A172 (cell line): ENCODE measurements around the gene PTPRD. TPM values are rescaled to one million over a fixed set of nuclear protein-coding genes. Genes with fewer than 3 reads are reported as not detected.

Experiments used
- DNase-seq: peaks from one replicate; pipeline ENCODE4 v3.0.0-alpha.2; 2015; ENCODE audit warnings: low spot score
- total RNA-seq: library from RNA; depleted of rRNA; stranded (reverse); fragments of >200 nt; shearing (Covaris generic); gene quantifications from 2 replicates; pipeline ENCODE4 v1.2.3, GENCODE V29; 2014

Gene PTPRD
- total RNA-seq, 1 experiment from 2014 or later: 0.71 TPM

DNA sequence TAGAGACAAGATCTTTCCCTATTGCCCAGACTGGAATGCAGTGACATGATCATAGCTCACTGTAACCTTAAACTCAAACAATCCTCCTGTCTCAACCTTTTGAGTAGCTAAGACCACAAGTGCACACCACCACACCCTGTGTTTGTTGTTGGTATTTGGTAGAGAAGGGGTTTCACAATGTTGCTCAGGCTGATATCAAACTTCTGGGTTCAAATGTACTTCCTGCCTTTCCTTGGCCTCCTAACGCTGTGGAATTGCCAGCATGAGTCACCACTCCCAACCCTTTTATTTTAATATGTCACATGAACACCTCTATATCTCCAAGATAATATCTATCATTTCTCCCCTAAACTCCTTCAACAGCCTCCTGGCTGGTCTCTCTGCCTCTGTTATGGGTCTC lies 719.0 kb downstream of the PTPRD start:
- peak; percentile 7 for DNase-seq

DNA sequence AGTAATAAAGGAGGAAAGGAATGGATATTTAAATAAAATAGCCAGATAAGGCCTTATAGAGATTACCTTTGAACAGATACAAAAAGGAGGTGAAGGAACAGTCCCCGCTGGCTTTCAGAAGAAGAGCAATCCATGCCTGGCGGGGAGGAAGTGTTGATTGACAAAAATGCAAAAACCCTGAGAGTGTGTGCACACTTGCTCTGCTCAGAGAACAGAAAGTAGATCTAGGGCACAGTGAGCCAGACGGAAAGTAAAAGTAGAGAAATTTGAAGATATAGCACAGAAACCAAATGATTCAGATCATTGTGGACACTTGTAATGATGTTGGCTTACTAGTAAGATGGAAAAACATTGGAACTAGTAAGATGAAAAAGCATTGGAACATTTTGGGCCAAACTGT lies 720.6 kb downstream of the PTPRD start:
- no peak for DNase-seq

DNA sequence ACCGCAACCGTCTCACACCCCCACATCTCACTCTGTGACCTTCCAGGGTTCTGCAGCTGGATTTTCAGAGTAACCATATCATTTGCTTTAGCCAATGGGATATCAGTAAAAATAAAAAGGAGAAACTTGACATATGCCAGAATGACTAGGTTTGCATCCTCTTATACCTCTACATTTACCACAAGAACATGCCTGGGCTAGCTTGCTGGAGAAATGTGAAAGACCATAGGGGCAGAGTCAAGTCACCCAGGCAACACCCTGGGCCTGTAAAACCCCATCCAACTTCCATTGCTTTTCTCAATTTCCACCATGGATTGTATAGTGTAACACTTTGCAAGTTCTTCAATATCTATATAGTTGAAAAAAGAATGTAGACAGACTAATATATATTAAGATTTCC lies 731.1 kb downstream of the PTPRD start:
- DNase-seq: no peak

DNA sequence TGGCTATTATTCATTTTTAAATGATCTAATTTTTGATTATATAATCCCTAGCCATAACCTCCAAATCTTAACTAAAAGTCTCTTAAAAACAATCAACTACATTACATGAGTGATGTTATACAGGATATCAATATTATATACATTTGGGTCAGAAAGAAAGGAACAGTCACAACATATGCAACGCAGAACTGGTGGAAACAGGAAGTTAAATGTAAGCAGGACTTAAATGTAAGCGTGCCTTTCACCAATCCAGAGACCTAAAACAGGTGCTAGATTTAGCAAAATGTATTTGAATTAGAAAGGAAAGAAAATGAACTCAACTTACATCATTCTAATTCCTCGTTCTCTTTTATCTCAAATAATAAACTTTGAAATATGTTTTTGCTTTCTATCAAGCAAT lies 738.5 kb downstream of the PTPRD start:
- DNase-seq: no peak

DNA sequence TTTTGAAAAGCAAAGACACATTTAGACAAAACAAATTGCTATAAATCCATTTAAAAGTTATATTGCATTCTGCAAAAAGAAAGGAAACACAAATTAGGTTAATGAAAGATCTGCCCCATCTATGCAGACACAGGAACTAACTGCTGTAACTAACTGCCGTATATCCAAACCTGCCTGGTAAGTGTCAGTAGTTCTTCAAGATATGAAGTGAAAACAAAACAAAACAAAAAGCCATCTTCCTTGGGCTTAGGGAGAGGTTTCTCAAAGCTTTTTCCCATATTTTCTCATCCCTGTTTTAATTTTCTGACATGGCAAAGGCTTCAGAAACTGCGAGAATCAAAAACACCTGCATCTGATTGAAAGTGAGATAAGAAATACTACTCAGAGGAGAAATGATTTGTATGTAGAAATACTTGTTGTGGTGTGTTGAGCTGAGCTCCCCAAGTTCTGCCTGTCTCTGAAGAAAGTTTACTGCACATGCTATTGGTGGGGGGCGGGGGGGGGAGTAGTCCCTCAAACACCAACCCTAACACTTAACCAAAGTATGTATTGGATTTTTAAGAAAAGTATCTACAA lies 750.5 kb downstream of the PTPRD start:
- DNase-seq: no peak

DNA sequence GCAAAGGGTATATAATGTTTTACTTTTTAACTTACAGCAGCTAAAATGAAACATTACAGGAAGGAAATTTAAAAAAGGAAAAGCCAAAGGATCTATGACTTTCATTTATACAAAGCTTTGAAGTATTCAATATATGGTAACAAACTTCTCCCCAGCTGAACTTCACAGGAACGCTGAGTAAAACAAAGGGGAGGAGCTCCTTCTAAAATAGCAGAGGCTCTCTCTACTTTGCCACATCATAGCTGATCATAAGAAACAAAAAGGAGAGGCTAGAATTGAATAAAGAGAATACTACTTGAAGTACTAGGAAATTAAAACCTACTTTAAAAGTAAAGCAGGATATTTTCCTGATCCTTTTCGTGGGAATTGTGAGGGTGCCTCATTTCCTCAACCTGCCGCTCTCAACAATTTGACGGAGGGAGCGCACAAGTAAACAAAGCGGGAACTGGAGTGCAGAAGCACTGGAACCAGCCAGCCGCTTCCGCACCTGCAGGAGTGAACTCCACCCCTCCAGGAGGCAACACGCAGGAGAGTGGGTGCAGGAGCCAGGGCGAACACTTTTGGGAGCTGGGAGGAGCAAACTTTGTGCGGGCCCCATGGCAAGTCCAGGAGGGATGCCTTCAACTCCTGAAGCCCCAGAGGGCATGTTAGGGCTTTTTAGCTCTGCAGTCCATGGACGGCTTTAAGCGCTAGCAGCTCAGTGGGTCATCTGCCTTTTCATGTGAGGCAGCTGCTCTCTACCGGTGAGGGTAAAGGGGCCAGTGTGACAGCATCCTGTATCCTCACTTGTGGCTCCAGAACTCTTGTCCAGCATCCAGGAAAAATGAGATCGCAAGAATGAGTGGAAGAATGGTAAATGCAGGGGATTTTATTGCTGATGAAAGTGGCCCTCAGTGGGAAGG lies 757.4 kb downstream of the PTPRD start:
- no peak for DNase-seq

DNA sequence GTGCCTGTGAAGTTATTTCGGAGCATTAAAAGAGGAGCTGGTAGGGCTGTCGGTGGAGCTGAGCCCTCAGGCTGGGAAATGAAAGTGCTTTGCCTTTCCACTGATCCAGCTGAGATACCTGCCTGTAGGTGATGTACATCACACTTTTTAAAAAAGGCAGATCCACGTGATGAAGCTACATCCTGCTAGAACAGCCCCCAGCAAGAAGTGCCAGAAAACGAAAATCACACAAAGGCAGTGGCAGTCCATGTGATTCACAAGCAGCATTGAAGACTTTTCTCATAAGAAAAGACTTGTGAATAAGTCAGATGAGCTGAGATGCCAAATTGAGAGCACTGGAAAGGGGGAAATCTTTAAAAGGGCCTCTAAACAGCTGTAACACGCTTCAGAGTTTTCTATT lies 765.1 kb downstream of the PTPRD start:
- no peak for DNase-seq

DNA sequence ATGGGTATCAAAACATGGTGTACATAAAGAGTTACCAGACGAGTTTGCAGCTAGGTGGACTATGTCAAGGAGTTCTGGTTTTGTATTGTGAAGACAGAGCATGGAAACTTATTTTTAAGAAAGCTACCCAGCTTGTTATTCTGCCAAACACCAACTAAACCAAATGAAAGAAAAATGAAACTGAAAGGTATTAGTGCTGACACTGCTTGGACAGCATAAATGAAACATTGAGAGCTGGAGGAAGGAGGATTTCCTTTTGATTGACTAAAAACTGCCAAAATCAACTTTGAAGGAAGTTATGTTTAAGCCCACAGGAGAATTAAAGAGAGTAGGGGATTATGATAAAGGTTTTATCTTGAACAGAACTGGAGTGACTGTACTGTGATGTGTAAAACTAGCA lies 766.2 kb downstream of the PTPRD start:
- no peak for DNase-seq

DNA sequence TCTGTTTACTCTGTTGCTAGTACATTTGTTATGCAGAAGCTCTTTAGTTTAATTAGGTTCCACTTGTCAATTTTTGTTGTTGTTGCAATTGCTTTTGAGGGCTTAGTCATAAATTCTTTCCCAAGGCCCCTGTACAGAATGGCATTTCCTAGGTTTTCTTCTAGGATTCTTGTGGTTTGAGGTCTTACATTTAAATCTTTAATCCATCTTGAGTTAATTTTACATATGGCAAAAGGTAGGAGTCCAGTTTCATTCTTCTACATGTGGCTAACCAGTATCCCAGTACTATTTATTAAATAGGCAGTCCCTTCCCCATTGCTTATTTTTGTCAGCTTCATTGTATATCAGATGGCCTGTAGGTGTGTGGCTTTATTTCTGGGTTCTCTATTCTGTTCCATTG lies 792.4 kb downstream of the PTPRD start:
- DNase-seq: peak; percentile 46

DNA sequence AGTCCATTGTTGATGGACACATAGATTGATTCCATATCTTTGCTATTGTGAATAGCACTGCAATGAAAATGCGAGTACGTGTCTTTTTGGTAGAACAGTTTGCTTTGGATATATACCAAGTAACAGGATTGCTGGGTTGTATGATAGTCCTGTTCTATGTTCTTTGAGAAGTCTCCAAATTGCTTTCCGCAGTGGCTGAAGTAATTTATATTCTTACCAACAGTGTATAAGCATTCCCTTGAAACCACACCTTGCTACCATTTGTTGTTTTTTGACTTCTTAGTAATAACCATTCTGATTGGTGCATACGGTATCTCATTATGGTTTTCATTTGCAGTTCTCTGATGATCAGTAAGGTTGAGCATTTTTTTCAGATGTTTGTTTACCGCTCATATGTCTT lies 792.9 kb downstream of the PTPRD start:
- no peak for DNase-seq

DNA sequence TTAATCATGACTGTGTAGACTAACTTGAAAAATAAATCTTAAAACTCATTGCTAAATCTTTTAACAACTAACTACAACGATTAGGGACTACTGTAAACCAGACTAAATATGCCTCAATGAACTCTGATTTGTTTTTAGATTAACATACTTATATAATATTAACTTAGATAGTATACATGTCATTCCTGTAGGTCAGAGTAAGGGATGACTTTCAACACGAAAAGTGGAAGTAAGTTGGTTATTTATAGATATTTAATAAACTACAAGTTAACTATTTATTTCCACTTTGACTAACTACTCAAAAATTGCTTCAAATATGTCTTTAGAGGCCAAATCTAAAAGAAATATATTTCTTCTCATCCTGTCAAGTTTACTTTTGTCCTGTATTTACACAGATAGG lies 795.6 kb downstream of the PTPRD start:
- no peak for DNase-seq

DNA sequence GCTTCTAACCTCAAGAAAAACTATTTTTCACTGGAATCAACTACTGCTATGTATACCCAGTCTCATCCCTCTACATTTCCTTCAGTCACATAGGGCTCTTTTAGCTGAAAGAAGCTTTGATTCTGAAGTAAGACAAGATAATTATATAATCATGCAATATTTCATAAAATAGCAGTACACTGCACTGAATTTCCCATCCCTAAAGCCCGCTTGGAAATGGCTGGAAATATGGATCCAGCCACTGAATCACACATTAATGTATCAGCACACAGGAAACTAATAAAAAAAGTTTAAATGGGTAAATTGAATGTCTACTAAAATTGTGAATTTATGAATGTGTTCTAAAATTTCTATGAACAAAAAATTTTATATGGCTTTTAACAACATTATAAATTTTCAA lies 808.7 kb downstream of the PTPRD start:
- no peak for DNase-seq

DNA sequence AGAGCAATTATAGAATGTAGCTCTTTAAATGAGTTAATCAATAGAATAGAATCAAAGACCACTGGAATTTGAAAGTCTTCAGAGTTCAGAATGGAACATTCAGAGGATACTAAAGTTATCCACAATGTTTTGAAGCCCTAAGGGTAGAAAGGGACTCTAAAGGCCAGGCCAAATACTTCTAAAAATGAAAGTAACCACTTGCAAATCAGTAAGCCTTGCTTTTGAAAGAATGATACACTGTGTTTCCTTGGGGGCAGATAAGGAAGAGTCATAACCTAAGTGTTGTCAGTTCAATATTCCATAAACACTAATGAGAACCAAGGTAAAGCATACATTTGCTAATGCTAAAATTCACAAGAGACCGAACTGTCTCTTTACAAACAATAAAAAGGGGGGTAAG lies 813.5 kb downstream of the PTPRD start:
- no peak for DNase-seq

DNA sequence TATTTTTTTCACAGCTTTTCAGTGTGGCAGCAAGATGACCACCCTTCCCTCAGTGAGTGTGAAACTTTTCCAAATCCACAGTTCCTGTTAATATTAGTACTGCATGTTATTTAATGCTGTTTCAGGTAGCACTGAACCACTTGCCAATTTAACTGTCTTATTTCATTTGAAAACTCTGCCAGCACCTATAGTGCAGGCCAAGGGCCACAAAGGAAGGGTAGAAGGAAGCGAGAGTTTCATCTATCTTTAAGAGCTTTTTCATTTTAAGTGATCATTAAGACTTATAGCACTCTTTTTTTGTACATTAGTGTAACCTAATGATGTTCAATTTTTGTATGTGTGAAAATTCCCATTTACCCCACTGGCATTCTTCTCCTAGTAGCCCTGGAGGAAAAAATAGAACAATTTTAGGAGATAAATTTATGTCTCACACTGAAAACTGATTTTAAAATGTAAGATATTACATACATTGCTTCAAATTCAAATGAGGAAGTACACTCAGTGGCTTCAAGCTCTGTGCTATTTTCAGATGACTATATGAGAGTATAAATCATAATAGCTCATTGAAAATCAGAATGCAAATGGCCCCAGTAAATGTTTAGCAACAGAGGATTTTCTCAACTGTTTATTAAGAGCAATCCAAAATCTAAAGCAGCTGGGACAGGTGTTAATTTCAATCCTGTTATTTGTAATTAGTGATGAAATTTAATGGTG lies 820.5 kb downstream of the PTPRD start:
- no peak for DNase-seq

DNA sequence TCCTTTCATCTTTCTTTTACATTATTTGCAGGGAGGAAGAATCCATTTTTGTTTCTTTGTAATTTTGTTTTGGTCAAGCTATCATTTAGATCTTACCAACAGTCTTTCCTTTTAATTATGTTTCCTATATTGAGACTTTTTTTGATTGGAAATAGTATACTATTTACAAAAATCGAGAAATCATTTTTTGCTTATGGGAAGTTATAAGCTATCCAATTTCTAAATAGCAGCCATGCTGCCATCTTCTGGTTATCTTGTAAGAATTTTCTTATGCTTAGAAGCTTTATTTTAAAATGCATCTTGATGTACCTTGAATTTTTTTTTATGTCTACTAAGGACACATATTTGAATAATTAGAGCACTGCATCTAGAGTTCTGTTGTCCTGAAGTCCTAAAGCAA lies 821.2 kb downstream of the PTPRD start:
- DNase-seq: peak; percentile 23

DNA sequence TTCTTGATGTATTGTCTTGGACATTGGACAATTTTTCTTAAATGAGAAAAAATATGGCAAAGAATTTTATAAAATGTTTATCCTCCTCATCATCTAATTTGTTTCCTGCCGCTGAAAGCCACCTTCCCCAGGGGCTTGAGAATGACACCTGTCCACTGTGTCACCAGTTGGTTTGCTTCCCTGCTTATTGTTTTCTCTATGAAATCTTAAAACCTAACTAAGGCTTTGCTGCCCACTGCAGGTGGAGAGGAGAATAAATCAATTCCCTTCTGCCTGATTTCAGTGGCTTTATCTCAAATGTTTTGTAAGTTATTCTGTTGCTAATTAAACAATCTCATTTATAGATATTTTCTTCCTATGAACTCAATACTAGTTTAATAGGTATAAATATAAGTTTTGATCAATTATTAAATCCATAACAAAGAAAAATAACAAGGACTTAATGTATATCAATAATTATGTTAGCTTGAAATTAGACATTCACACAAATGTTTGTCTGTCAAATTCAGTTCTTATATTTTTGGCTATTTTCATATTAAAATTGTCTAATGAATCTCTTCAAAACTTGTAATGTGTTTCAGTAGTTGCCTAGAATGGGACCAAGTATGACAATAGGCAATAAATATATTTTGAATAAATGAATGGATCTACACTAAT lies 822.5 kb downstream of the PTPRD start:
- peak; percentile 41 for DNase-seq

DNA sequence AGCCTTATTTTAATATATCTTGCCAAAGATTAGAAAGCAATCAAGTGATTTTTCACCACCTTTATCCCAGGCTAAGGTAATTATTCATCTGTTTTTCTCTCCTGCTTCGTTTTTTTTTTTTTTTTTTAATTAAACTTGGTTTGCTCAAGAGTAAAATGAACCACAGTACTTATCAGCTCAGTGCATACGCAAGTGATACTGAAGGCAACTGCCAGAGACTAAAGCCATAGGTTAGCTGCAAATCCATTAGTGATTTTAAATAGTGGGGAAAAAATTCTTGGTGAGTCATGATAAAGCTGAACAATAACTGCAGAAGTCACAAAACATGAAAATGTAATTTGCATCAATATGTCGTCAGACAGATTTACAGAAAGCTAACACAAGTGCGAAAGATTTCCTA lies 829.1 kb downstream of the PTPRD start:
- no peak for DNase-seq

DNA sequence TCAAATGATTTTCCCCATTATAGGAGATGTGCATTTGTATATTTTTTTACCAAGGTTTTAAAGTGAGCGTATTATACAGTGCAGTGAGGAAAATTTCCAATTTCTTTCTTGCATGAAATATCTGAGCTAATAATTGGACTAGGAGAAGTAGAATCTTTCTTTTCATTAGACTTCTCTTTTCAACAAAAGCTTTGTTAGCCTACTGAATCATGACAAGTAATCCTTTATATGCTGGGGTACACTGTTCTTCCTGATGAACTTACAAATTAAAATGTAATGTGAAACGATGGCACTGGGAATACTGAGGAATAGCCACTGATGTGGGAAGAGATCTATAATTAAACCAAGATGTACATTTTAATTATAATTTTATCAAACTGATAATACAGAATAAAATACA lies 829.6 kb downstream of the PTPRD start:
- DNase-seq: no peak

DNA sequence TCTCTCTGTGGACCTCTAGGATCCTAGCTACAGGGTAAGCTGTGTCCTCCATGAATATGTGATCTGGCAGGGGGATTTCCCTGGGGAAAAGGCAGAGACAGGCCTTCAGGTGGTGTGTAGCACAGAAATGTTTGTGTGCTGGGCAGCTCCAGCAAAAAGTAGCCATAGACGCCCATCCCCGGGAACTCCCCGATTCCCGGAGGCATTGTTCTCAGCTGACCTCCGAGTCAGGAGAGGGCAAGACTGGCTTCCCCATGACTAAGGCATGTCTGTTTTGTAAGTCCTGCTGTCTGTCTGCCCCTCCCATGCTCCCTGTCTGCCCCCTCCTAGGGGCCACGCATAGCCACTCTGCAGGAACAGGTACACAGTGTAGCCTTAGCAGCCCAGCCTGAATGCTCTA lies 834.5 kb downstream of the PTPRD start:
- DNase-seq: no peak

DNA sequence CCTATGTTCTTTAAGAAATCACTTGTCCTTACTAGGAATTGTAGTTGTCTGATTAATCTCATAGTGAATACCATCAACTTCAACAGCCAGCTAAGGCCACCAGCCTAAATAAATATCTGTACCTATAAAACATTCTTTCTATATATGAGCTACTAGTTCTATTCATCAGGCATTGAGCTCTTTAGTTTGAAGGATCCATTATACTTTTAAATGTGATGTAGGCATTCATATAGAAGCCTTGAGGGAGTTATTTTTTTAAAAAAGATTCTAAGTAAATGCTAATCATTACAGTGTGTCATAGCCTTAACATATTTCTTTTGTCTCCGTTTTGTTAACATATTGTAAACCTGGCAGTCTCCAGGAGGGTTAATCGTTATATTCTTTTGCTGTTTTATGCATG lies 838.3 kb downstream of the PTPRD start:
- DNase-seq: no peak

DNA sequence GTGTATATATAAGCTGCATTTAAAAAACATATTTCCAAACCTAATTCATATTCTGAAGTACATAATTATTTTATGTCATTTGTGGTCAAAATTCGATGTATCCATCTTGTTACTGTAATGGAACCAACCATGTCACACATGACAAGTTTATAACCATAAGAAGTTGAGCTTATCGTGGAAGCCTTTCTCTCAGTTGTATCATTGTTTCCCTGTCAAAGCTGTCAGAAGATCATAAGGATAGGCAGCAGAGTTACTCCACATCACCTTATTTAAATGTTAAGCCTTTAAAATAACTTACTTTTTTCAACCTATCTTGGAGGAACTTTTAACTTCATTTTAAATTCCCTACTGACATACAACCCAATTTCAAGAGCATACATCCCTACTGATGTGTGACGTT lies 841.5 kb downstream of the PTPRD start:
- no peak for DNase-seq

DNA sequence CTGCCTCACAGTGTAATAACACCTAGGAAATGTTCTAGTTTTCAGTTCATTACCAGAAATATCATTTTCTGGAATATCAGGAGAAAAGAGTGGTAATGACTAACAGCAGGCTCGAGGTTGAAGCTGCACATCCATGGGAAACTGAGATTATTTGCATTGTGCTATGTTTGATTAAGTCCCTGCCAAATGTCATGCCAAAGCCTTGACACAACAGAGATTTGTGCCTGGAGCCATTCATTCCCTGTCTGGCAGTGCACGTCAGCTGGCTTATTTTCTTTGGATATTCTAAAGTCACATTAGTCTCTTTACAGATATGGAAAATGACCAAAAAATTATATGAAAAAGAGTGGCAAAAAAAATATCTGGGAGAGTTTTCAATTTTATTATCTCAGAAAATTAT lies 848.0 kb downstream of the PTPRD start:
- no peak for DNase-seq
